ENCODE measurements around the gene HHAT.

Gene HHAT

GRCh38 chr1:210674151-210674550, 345.4 kb downstream of the HHAT start:
- no peak for DNase-seq (ENCODE audit: low read depth in 4 of 4, low spot score in 1 of 4)

- DNase-seq (ENCODE audit: low read depth in 4 of 4, low spot score in 1 of 4): no peak
Measured at GRCh38 chr1:210676539-210676938, 347.8 kb downstream of the HHAT start.

GRCh38 chr1:210677533-210677932, 348.8 kb downstream of the HHAT start:
- DNase-seq (ENCODE audit: low read depth in 4 of 4, low spot score in 1 of 4): no peak

GRCh38 chr1:210678306-210678705, 349.6 kb downstream of the HHAT start:
- DNase-seq (ENCODE audit: low read depth in 4 of 4, low spot score in 1 of 4): no peak

GRCh38 chr1:210681158-210681557, 352.5 kb downstream of the HHAT start:
- no peak for DNase-seq (ENCODE audit: low read depth in 4 of 4, low spot score in 1 of 4)

GRCh38 chr1:210683403-210684047, 354.8 kb downstream of the HHAT start:
- no peak for DNase-seq (ENCODE audit: low read depth in 4 of 4, low spot score in 1 of 4)

- no peak for DNase-seq (ENCODE audit: low read depth in 4 of 4, low spot score in 1 of 4)
Measured at GRCh38 chr1:210684466-210685294, 356.0 kb downstream of the HHAT start.

GRCh38 chr1:210685295-210685650, 356.6 kb downstream of the HHAT start:
- DNase-seq (ENCODE audit: low read depth in 4 of 4, low spot score in 1 of 4): no peak

- DNase-seq (ENCODE audit: low read depth in 4 of 4, low spot score in 1 of 4): no peak
Measured at GRCh38 chr1:210686841-210687240, 358.1 kb downstream of the HHAT start.

- no peak for DNase-seq (ENCODE audit: low read depth in 4 of 4, low spot score in 1 of 4)
Measured at GRCh38 chr1:210687582-210688279, 359.0 kb downstream of the HHAT start.

- no peak for DNase-seq (ENCODE audit: low read depth in 4 of 4, low spot score in 1 of 4)
Measured at GRCh38 chr1:210688512-210689234, 360.0 kb downstream of the HHAT start.

GRCh38 chr1:210689826-210690225, 361.1 kb downstream of the HHAT start:
- no peak for DNase-seq (ENCODE audit: low read depth in 4 of 4, low spot score in 1 of 4)

GRCh38 chr1:210690236-210690635, 361.5 kb downstream of the HHAT start:
- no peak for DNase-seq (ENCODE audit: low read depth in 4 of 4, low spot score in 1 of 4)

- DNase-seq (ENCODE audit: low read depth in 4 of 4, low spot score in 1 of 4): no peak
Measured at GRCh38 chr1:210691039-210691610, 362.4 kb downstream of the HHAT start.

- no peak for DNase-seq (ENCODE audit: low read depth in 4 of 4, low spot score in 1 of 4)
Measured at GRCh38 chr1:210692796-210693195, 364.1 kb downstream of the HHAT start.

GRCh38 chr1:210695026-210695425, 366.3 kb downstream of the HHAT start:
- no peak for DNase-seq (ENCODE audit: low read depth in 4 of 4, low spot score in 1 of 4)

GRCh38 chr1:210696709-210697108, 368.0 kb downstream of the HHAT start:
- no peak for DNase-seq (ENCODE audit: low read depth in 4 of 4, low spot score in 1 of 4)

GRCh38 chr1:210697185-210697584, 368.5 kb downstream of the HHAT start:
- no peak for DNase-seq (ENCODE audit: low read depth in 4 of 4, low spot score in 1 of 4)

- DNase-seq (ENCODE audit: low read depth in 4 of 4, low spot score in 1 of 4): no peak
Measured at GRCh38 chr1:210698661-210699060, 370.0 kb downstream of the HHAT start.

- DNase-seq (ENCODE audit: low read depth in 4 of 4, low spot score in 1 of 4): no peak
Measured at GRCh38 chr1:210700083-210700482, 371.4 kb downstream of the HHAT start.

GRCh38 chr1:210700511-210700910, 371.8 kb downstream of the HHAT start:
- no peak for DNase-seq (ENCODE audit: low read depth in 4 of 4, low spot score in 1 of 4)

Measured in stimulated activated CD4-positive, alpha-beta T cell treated with anti-CD3 and anti-CD28 coated beads, Interleukin-1b, Interleukin-23, amount 100 ng/mL, for 24 hours (primary cell).